ENCODE data around the gene DYNC2LI1.

DNA sequence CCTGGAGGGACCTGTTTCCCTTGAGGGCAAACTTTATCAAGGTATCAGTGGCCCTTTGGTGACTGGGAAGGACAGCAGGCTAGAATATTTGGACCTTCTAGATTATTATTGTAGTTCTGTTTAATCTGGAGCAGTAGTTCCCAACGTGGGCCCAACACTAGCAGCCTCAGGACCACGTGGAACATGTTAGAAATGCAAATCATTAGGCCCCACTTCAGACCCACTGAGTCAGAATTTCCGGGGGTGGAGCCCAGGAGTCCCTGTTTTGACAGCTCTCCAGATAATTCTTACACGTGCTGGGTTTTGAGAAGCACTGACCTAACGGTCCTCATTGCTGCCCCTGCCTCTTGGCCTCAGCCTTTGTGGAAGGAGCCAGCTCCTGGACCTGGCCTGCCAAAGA lies 25.5 kb upstream of the DYNC2LI1 start:
- TF ChIP-seq, protein P1, sequence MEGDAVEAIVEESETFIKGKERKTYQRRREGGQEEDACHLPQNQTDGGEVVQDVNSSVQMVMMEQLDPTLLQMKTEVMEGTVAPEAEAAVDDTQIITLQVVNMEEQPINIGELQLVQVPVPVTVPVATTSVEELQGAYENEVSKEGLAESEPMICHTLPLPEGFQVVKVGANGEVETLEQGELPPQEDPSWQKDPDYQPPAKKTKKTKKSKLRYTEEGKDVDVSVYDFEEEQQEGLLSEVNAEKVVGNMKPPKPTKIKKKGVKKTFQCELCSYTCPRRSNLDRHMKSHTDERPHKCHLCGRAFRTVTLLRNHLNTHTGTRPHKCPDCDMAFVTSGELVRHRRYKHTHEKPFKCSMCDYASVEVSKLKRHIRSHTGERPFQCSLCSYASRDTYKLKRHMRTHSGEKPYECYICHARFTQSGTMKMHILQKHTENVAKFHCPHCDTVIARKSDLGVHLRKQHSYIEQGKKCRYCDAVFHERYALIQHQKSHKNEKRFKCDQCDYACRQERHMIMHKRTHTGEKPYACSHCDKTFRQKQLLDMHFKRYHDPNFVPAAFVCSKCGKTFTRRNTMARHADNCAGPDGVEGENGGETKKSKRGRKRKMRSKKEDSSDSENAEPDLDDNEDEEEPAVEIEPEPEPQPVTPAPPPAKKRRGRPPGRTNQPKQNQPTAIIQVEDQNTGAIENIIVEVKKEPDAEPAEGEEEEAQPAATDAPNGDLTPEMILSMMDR (IDR thresholded peaks at IDR 0.05; ENCODE audit: low read depth, low read length), result no peak
- TF ChIP-seq POLR2A (IDR thresholded peaks at IDR 0.05; ENCODE audit: extremely low read depth, insufficient read length), result no peak
- TF ChIP-seq, protein P2, sequence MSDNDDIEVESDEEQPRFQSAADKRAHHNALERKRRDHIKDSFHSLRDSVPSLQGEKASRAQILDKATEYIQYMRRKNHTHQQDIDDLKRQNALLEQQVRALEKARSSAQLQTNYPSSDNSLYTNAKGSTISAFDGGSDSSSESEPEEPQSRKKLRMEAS (IDR thresholded peaks at IDR 0.05; ENCODE audit: low read depth, low read length), result no peak

Data from NB4 (cell line).